ENCODE results near the gene SSX7. TPM values are rescaled to one million over a fixed set of nuclear protein-coding genes. Genes with fewer than 3 reads are reported as not detected.

Gene SSX7, protein sequence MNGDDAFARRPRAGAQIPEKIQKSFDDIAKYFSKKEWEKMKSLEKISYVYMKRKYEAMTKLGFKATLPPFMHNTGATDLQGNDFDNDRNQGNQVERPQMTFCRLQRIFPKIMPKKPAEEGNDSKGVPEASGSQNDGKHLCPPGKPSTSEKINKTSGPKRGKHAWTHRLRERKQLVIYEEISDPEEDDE
- not detected in 2 replicates for total RNA-seq

DNA sequence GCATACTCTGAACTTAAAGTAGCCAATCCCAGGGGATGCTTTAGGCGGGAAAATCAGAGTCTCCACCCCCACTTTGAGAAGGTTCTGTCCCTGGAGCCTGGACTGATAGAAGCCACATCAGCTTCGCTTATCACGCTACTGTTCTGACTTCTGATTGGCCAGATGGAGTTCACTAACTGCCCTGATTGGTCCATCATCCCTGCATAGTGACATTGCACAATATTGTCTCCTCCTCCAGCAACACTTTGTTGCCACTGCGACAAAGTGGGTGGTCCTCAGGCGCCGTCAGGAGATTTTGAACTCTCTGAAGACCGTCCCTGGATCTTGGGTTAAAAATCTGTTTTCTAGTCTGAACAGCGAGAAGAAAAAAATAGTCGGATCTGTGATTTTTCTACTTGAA lies at the start of gene SSX7:
Gene SSX7, minus strand, starts transcription at position 101 of the 400 bp plus-strand sequence. CDS start 1,428 bp downstream, outside the sequence.

Other genes with a start within 250 kb of the SSX7 start
- not detected in 2 replicates for gene XAGE1A, start 159.1 kb downstream of the SSX7 start, total RNA-seq
- gene XAGE1B, start 137.8 kb downstream of the SSX7 start, total RNA-seq = not detected in 2 replicates
- not detected in 2 replicates for gene SSX2, start 52.3 kb upstream of the SSX7 start, total RNA-seq
- not detected in 2 replicates for gene SSX2B, start 96.4 kb upstream of the SSX7 start, total RNA-seq
- gene SPANXN5, start 142.5 kb upstream of the SSX7 start, total RNA-seq = not detected in 2 replicates
- gene XAGE5, start 156.4 kb upstream of the SSX7 start, total RNA-seq = not detected in 2 replicates
- gene XAGE3, start 213.2 kb upstream of the SSX7 start, total RNA-seq = not detected in 2 replicates
- gene FAM156B, start 242.4 kb upstream of the SSX7 start, total RNA-seq = 5.8 and 6.2 TPM in 2 replicates

All from bladder microvascular endothelial cell (primary cell).